ENCODE results near the gene TCF4. TPM values are rescaled to one million over a fixed set of nuclear protein-coding genes. Genes with fewer than 3 reads are reported as not detected.

TCF4 gene
- total RNA-seq, 1 experiment from 2014 or later: 12.5 TPM

DNA sequence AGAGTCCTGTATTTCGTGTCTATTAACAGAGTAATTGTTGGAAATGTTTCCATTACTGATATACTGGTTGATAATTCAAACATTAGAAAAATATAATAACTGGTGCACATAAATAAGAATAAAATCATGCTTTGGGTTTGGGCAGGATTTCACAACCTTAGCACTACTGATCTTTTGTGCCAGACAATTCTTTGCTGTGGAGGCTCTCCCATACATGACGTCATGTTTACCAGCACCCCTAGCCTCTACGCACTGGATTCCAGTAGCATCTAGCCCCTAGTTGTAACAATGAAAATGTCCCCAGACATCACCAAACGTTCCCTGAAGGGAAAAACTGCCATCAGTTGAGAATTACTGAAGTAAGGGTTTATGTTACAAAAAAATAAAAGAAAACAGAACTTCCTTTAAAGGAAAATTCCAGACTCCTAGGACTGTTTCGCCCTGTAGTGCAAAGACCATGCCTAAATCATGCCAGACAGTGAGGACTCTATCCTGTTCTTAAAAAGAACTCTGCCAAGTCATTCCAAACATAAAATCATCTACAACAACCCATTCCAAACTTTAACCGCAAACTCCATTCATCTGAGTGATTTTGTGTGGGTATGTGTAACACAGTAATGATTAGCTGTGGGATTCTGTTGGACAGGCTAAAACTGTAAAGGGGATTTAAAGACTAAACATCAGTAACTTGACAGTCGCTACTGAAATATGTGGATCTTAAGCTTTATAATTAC, 315.3 kb downstream of the TCF4 start:
- H3K4me2 ChIP-seq (ENCODE audit: low read length): no peak overlapping the region
- POLR2A ChIA-PET (ENCODE audit: unreplicated experiment): interaction anchor here (0.6 kb wide), 1 partner anchor 265 kb away, joined by 3 read pairs; no protein-coding TSS in a partner anchor
- H3K27me3 ChIP-seq (ENCODE audit: low read length): no peaks in the 10 kb centered on the region
- TF ChIP-seq EZH2phosphoT487 (IDR thresholded peaks at IDR 0.05; ENCODE audit: borderline replicate concordance, low read length) (no peak), EZH2 (IDR thresholded peaks at IDR 0.05; ENCODE audit: low read length, unreplicated experiment) (no peak)
- TF ChIP-seq, protein P1, sequence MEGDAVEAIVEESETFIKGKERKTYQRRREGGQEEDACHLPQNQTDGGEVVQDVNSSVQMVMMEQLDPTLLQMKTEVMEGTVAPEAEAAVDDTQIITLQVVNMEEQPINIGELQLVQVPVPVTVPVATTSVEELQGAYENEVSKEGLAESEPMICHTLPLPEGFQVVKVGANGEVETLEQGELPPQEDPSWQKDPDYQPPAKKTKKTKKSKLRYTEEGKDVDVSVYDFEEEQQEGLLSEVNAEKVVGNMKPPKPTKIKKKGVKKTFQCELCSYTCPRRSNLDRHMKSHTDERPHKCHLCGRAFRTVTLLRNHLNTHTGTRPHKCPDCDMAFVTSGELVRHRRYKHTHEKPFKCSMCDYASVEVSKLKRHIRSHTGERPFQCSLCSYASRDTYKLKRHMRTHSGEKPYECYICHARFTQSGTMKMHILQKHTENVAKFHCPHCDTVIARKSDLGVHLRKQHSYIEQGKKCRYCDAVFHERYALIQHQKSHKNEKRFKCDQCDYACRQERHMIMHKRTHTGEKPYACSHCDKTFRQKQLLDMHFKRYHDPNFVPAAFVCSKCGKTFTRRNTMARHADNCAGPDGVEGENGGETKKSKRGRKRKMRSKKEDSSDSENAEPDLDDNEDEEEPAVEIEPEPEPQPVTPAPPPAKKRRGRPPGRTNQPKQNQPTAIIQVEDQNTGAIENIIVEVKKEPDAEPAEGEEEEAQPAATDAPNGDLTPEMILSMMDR (conservative IDR thresholded peaks at IDR 0.05; ENCODE audit: low read depth, low read length): no peak
- no peaks in the 10 kb centered on the region for H3K79me2 ChIP-seq (ENCODE audit: low read length)
- H3K27ac ChIP-seq (ENCODE audit: low read length): no peak overlapping the region
- BruUV-seq (replicated peaks): no TSS peak
- no peaks in the 10 kb centered on the region for H3K9me2 ChIP-seq (replicated peaks; ENCODE audit: low read length)
- ATAC-seq (no peak), DNase-seq (no peak)
- no peaks in the 10 kb centered on the region for H4K20me1 ChIP-seq (ENCODE audit: low read length)
- CTCF ChIA-PET: no interaction called here
- intact Hi-C loops (cut with micrococcal nuclease): no loop called here
- no peaks in the 10 kb centered on the region for H3F3A ChIP-seq (ENCODE audit: low read length, unreplicated experiment)
- no peak overlapping the region for H3K9ac ChIP-seq (ENCODE audit: low read length)
- no peaks in the 10 kb centered on the region for H3K9me3 ChIP-seq (ENCODE audit: low read length)
- H2AFZ ChIP-seq (ENCODE audit: low read length): no peak overlapping the region
- H3K4me1 ChIP-seq (ENCODE audit: insufficient read depth, low read length): peaks cover 14% of the 10 kb centered on the region
- no peak overlapping the region for H3K4me3 ChIP-seq (ENCODE audit: low read length)
- H3K36me3 ChIP-seq (ENCODE audit: low read depth, low read length): no peaks in the 10 kb centered on the region

DNA sequence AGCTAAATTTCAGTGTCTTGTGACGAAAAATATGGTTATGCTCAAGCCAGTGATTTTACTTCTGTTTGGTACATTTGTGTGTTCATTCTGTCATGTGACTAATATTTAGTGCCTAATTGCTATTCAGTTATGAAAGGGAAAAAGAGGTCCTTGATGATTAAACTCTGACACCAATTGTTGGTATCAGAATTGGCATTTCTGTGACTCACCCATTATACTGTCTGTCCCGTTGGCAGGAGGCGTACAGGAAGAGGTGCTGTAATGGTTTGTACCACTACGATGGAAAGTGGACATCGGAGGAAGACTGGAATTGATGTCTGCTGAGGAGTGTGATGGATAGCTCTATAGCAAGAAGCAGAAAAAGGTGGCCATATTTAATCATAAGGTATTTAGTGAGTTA, 318.4 kb downstream of the TCF4 start:
- no peak for ATAC-seq
- intact Hi-C loops (cut with micrococcal nuclease): no loop called here
- Histone ChIP-seq H4K20me1 (ENCODE audit: low read length) (no peaks in the 10 kb centered on the region), H3K9me3 (ENCODE audit: low read length) (no peaks in the 10 kb centered on the region), H3K27me3 (ENCODE audit: low read length) (no peaks in the 10 kb centered on the region), H3K9me2 (replicated peaks; ENCODE audit: low read length) (no peaks in the 10 kb centered on the region), H3F3A (ENCODE audit: low read length, unreplicated experiment) (no peaks in the 10 kb centered on the region), H3K27ac (ENCODE audit: low read length) (no peak overlapping the region), H3K9ac (ENCODE audit: low read length) (no peak overlapping the region), H2AFZ (ENCODE audit: low read length) (no peak overlapping the region), H3K79me2 (ENCODE audit: low read length) (no peaks in the 10 kb centered on the region), H3K4me2 (ENCODE audit: low read length) (no peak overlapping the region), H3K4me3 (ENCODE audit: low read length) (no peak overlapping the region), H3K4me1 (ENCODE audit: insufficient read depth, low read length) (peaks cover 21% of the 10 kb centered on the region), H3K36me3 (ENCODE audit: low read depth, low read length) (no peaks in the 10 kb centered on the region)
- TF ChIP-seq EZH2phosphoT487 (IDR thresholded peaks at IDR 0.05; ENCODE audit: borderline replicate concordance, low read length) (no peak), EZH2 (IDR thresholded peaks at IDR 0.05; ENCODE audit: low read length, unreplicated experiment) (no peak)
- TF ChIP-seq, protein P1 (conservative IDR thresholded peaks at IDR 0.05; ENCODE audit: low read depth, low read length): no peak
- DNase-seq: no peak
- no TSS peak for BruUV-seq (replicated peaks)
- POLR2A ChIA-PET (ENCODE audit: unreplicated experiment): no interaction called here
- CTCF ChIA-PET: no interaction called here

DNA sequence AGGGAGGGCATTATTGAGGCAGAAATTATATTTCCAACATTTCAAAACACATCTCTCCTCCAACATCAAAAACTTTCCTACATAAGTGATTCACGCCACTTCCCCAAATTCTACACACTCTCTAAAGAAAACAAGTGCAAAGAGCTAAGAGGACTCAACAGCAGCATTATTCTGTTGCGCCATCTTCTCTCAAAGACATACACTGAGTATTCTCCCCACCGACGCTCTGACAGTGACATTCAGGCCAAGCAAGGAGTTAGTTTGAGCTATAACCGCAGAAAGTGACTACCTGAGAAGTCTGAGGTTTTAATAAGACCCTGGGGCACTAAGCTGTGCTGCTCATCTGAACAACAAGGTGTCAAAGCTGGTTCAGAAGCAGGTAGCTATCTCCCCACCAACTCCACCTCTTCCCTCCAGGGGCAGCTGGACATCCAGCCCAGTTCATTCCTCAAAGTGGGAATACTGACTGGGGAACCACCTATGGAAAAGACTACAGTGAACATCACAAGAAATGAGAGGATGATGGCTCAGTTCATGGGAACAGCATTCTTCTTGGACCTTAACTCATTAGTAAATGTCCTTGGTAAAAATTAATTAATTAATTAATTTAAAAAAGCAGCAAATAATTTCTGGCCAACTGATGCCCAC, 319.2 kb downstream of the TCF4 start:
- ChIA-PET CTCF (interaction anchor here (1.4 kb wide), 1 partner anchor 34 kb away, joined by 6 read pairs; no protein-coding TSS in a partner anchor), POLR2A (ENCODE audit: unreplicated experiment) (no interaction called here)
- H3K9ac ChIP-seq (ENCODE audit: low read length): no peak overlapping the region
- no TSS peak for BruUV-seq (replicated peaks)
- no peaks in the 10 kb centered on the region for H3F3A ChIP-seq (ENCODE audit: low read length, unreplicated experiment)
- TF ChIP-seq EZH2phosphoT487 (IDR thresholded peaks at IDR 0.05; ENCODE audit: borderline replicate concordance, low read length) (no peak), EZH2 (IDR thresholded peaks at IDR 0.05; ENCODE audit: low read length, unreplicated experiment) (no peak)
- TF ChIP-seq, protein P1 (conservative IDR thresholded peaks at IDR 0.05; ENCODE audit: low read depth, low read length): no peak
- ATAC-seq (no peak), DNase-seq (no peak)
- H4K20me1 ChIP-seq (ENCODE audit: low read length): no peaks in the 10 kb centered on the region
- H3K36me3 ChIP-seq (ENCODE audit: low read depth, low read length): no peaks in the 10 kb centered on the region
- H3K27ac ChIP-seq (ENCODE audit: low read length): no peak overlapping the region
- H3K4me3 ChIP-seq (ENCODE audit: low read length): no peak overlapping the region
- no peaks in the 10 kb centered on the region for H3K9me2 ChIP-seq (replicated peaks; ENCODE audit: low read length)
- intact Hi-C loops (cut with micrococcal nuclease): no loop called here
- no peaks in the 10 kb centered on the region for H3K9me3 ChIP-seq (ENCODE audit: low read length)
- peaks cover 21% of the 10 kb centered on the region for H3K4me1 ChIP-seq (ENCODE audit: insufficient read depth, low read length)
- no peak overlapping the region for H3K4me2 ChIP-seq (ENCODE audit: low read length)
- no peaks in the 10 kb centered on the region for H3K27me3 ChIP-seq (ENCODE audit: low read length)
- no peaks in the 10 kb centered on the region for H3K79me2 ChIP-seq (ENCODE audit: low read length)
- H2AFZ ChIP-seq (ENCODE audit: low read length): no peak overlapping the region
